Peyer's patch (tissue), 4 donors: ENCODE data around the gene KCNK10.

Experiments used
- POLR2A ChIP-seq, 2 donors: fragments of 450-650 bp; IDR thresholded peaks; one replicate each; pipeline ENCODE4 v1.5.1; 2017; ENCODE audit warnings: antibody characterized with exemption in 2 of 2, mild to moderate bottlenecking in 2 of 2, moderate library complexity in 2 of 2
- TF ChIP-seq, protein P1 (sequence below), 6 experiments: fragments of 450-650 bp in 4 of 6; fragments of 200-600 bp in 2 of 6; sonication (generic) in 1 of 6; IDR thresholded peaks; one replicate each; pipeline ENCODE4 v1.5.1; 2017 to 2019; ENCODE audit warnings: antibody characterized with exemption in 6 of 6, mild to moderate bottlenecking in 3 of 6, moderate library complexity in 1 of 6

DNA sequence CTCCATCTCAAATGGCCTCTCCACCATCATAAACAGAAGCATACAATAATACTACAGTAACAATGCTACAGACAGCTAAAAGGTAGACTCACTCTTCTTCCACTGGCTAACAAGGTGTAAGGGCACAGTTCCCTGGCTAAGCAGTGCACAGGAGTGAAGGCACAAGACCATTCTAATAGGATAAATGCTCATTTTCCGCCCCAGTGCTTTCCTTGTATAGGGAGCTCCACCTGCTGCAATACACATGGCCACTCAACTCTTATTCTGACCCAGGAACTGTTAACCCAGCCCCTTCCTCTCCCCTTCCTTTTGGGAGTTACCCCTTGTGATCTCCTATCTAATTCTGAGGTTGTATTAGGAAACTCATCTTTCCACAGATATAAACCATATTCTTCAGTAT is 124.6 kb downstream of the KCNK10 start:
- no peak for TF ChIP-seq POLR2A (IDR thresholded peaks at IDR 0.05)
- TF ChIP-seq, protein P1, sequence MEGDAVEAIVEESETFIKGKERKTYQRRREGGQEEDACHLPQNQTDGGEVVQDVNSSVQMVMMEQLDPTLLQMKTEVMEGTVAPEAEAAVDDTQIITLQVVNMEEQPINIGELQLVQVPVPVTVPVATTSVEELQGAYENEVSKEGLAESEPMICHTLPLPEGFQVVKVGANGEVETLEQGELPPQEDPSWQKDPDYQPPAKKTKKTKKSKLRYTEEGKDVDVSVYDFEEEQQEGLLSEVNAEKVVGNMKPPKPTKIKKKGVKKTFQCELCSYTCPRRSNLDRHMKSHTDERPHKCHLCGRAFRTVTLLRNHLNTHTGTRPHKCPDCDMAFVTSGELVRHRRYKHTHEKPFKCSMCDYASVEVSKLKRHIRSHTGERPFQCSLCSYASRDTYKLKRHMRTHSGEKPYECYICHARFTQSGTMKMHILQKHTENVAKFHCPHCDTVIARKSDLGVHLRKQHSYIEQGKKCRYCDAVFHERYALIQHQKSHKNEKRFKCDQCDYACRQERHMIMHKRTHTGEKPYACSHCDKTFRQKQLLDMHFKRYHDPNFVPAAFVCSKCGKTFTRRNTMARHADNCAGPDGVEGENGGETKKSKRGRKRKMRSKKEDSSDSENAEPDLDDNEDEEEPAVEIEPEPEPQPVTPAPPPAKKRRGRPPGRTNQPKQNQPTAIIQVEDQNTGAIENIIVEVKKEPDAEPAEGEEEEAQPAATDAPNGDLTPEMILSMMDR (IDR thresholded peaks at IDR 0.05) = no peak
